Gastrocnemius medialis (tissue), 4 donors: ENCODE data around the gene C11orf24. TPM values are rescaled to one million over a fixed set of nuclear protein-coding genes. Genes with fewer than 3 reads are reported as not detected.
A peak's percentile ranks its signal among the peaks of the same experiment; 100 is the strongest.

ENCODE experiments used
- ATAC-seq, 2 donors: fragments of 150-250 bp; one replicate each; pipeline ENCODE4 v1.9.1; 2016
- DNase-seq, 2 donors: peaks; one replicate each; pipeline ENCODE4 v3.0.0-alpha.2; 2019
- H3K27ac ChIP-seq, 4 donors: fragments of 200-600 bp; sonication (generic); 1 replicate in 1 of 4; 2 replicates in 3 of 4; pipeline ENCODE4 v1.5.1; 2016 to 2018; ENCODE audit warnings: mild to moderate bottlenecking in 2 of 4, moderate library complexity in 1 of 4
- H3K27me3 ChIP-seq, 3 donors: fragments of 200-600 bp; sonication (generic) in 2 of 3; 1 replicate in 1 of 3; 2 replicates in 2 of 3; pipeline versions ENCODE4 v1.5.1 to v1.6.0; 2016 to 2019; ENCODE audit warnings: mild to moderate bottlenecking in 1 of 3, moderate library complexity in 1 of 3
- H3K36me3 ChIP-seq, 2 donors: fragments of 200-600 bp; sonication (generic) in 1 of 2; one replicate each; pipeline ENCODE4 v1.5.1; 2017 to 2018
- H3K4me1 ChIP-seq, 2 donors: fragments of 200-600 bp; sonication (generic) in 1 of 2; one replicate each; pipeline ENCODE4 v1.5.1; 2016 to 2017; ENCODE audit warnings: mild to moderate bottlenecking in 2 of 2
- H3K4me3 ChIP-seq, 4 donors: fragments of 200-600 bp; sonication (generic) in 3 of 4; 1 replicate in 1 of 4; 2 replicates in 3 of 4; pipeline ENCODE4 v1.5.1; 2016 to 2019; ENCODE audit warnings: mild to moderate bottlenecking in 2 of 4
- H3K9me3 ChIP-seq, 3 donors: fragments of 200-600 bp; sonication (generic) in 2 of 3; 1 replicate in 1 of 3; 2 replicates in 2 of 3; pipeline ENCODE4 v1.5.1; 2016 to 2019
- POLR2A ChIP-seq, 2 donors: fragments of 450-650 bp; IDR thresholded peaks; one replicate each; pipeline ENCODE4 v1.6.1; 2017; ENCODE audit warnings: antibody characterized with exemption in 2 of 2, mild to moderate bottlenecking in 2 of 2, moderate library complexity in 2 of 2
- in situ Hi-C, 4 donors: fragments of 200-750 bp; cut with MboI; loops; one replicate each; pipeline versions ENCODE4 v1.15.0 to v1.8.0; 2017; ENCODE audit warnings: low sequenced_read_pairs in 4 of 4
- intact Hi-C: fragments of 100-400 bp; cut with DNase I; formaldehyde crosslinking; loops from one replicate; pipeline ENCODE4 v1.15.1; 2023; ENCODE audit warnings: low total_unique reads
- total RNA-seq, 4 donors: library from RNA; depleted of rRNA; stranded (reverse); fragments of >200 nt; gene quantifications; one replicate each; pipeline versions ENCODE4 v1.1.0 to v1.2.3, GENCODE V29; 2016
- TF ChIP-seq, protein P1 (sequence below), 5 experiments: fragments of 450-650 bp in 3 of 5; fragments of 200-600 bp in 2 of 5; sonication (generic) in 2 of 5; IDR thresholded peaks in 4 of 5; conservative IDR thresholded peaks in 1 of 5; 1 replicate in 4 of 5; 2 replicates in 1 of 5; pipeline ENCODE4 v1.5.1; 2016 to 2019; ENCODE audit warnings: antibody characterized with exemption in 5 of 5, mild to moderate bottlenecking in 3 of 5, moderate library complexity in 3 of 5

The C11orf24 gene
- total RNA-seq, 4 donors from 2014 or later: 8.1 to 19.3 (median 10.6) TPM

GRCh38 chr11:68260484-68260883 lies 11.3 kb downstream of the C11orf24 start:
- intact Hi-C loops: no loop called here
- no peak overlapping the region for H3K27ac ChIP-seq
- DNase-seq: no peak
- peaks cover 0 to 42% of the 10 kb centered on the region in 2 donors for H3K36me3 ChIP-seq
- no peak overlapping the region for H3K4me3 ChIP-seq
- no peaks in the 10 kb centered on the region for H3K9me3 ChIP-seq
- no peak for ATAC-seq
- TF ChIP-seq, protein P1, sequence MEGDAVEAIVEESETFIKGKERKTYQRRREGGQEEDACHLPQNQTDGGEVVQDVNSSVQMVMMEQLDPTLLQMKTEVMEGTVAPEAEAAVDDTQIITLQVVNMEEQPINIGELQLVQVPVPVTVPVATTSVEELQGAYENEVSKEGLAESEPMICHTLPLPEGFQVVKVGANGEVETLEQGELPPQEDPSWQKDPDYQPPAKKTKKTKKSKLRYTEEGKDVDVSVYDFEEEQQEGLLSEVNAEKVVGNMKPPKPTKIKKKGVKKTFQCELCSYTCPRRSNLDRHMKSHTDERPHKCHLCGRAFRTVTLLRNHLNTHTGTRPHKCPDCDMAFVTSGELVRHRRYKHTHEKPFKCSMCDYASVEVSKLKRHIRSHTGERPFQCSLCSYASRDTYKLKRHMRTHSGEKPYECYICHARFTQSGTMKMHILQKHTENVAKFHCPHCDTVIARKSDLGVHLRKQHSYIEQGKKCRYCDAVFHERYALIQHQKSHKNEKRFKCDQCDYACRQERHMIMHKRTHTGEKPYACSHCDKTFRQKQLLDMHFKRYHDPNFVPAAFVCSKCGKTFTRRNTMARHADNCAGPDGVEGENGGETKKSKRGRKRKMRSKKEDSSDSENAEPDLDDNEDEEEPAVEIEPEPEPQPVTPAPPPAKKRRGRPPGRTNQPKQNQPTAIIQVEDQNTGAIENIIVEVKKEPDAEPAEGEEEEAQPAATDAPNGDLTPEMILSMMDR (IDR thresholded peaks at IDR 0.05 in 4 of 5, conservative IDR thresholded peaks at IDR 0.05 in 1 of 5): no peak
- TF ChIP-seq POLR2A (IDR thresholded peaks at IDR 0.05): no peak
- peaks cover 4 to 9% of the 10 kb centered on the region in 2 donors for H3K4me1 ChIP-seq
- no peaks in the 10 kb centered on the region for H3K27me3 ChIP-seq
- in situ Hi-C loops: no loop called here

GRCh38 chr11:68259122-68259959 lies 12.4 kb downstream of the C11orf24 start:
- Histone ChIP-seq H3K27me3 (no peaks in the 10 kb centered on the region), H3K4me1 (peaks cover 4 to 9% of the 10 kb centered on the region in 2 donors), H3K4me3 (no peak overlapping the region), H3K36me3 (peaks cover 0 to 34% of the 10 kb centered on the region in 2 donors), H3K27ac (no peak overlapping the region), H3K9me3 (no peaks in the 10 kb centered on the region)
- intact Hi-C loops (loop anchor here (5.0 kb wide), 1 partner anchor 123 kb away; no protein-coding TSS in a partner anchor), in situ Hi-C loops (loop anchor here (5.0 kb wide), 4 partner anchors 38 to 193 kb away; no protein-coding TSS in a partner anchor)
- no peak for TF ChIP-seq POLR2A (IDR thresholded peaks at IDR 0.05)
- TF ChIP-seq, protein P1 (IDR thresholded peaks at IDR 0.05 in 4 of 5, conservative IDR thresholded peaks at IDR 0.05 in 1 of 5): no peak
- ATAC-seq (no peak), DNase-seq (no peak)

GRCh38 chr11:68258363-68258765 lies 13.4 kb downstream of the C11orf24 start:
- intact Hi-C loops: loop anchor here (5.0 kb wide), 1 partner anchor 124 kb away; no protein-coding TSS in a partner anchor
- no peaks in the 10 kb centered on the region for H3K27me3 ChIP-seq
- H3K27ac ChIP-seq: no peak overlapping the region
- peaks cover 4 to 9% of the 10 kb centered on the region in 2 donors for H3K4me1 ChIP-seq
- no peak overlapping the region for H3K4me3 ChIP-seq
- TF ChIP-seq, protein P1 (IDR thresholded peaks at IDR 0.05 in 4 of 5, conservative IDR thresholded peaks at IDR 0.05 in 1 of 5): no peak
- TF ChIP-seq POLR2A (IDR thresholded peaks at IDR 0.05): no peak
- H3K36me3 ChIP-seq: peaks cover 0 to 32% of the 10 kb centered on the region in 2 donors
- in situ Hi-C loops: loop anchor here (5.0 kb wide), 4 partner anchors 39 to 194 kb away; no protein-coding TSS in a partner anchor
- H3K9me3 ChIP-seq: no peaks in the 10 kb centered on the region
- ATAC-seq (no peak), DNase-seq (no peak)

DNA sequence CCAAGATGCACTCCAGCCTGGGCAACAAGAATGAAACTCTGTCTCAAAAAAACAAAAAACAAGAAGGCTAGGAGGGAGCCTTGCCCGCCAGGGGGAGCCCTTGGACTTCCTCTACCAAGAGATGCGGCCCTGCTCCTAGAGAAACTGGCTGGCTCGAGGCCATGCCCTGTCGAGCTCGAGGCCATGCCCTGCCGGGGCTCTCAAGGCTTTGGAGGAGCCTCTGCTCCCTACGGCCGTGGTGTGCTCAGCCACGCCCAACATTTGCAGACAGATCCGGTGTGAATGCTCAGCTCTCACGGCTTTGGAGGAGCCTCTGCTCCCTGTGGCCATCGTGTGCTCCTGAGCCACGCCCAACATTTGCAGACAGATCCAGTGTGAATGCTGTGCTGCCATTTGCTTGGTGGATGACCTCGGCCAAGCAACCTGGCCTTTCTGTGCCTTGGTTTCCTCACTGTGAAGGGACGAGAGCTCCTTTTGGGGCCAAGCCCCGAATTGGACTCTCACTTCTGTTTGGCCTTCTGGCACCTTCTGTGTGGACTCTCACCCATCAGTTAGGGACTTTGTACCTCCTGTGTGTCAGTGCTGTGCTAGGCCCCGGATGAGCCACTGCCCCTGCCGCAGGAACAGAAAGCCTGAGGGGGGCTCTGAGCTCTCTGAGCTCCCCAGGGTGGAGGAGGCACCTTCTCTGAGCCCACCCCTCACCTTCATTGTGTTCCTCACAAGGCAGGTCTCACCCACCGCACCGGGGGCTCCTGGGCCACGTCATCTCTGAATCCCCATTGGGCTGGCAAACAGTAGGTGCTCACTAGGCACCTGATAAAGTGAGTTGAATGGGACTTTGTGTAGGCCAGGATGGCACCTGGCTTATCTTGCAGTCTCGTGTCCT lies 14.1 kb downstream of the C11orf24 start:
- Histone ChIP-seq H3K4me1 (peaks cover 4 to 9% of the 10 kb centered on the region in 2 donors), H3K27me3 (no peaks in the 10 kb centered on the region), H3K36me3 (peaks cover 0 to 26% of the 10 kb centered on the region in 2 donors), H3K4me3 (peak overlapping the region in 3 of 4 donors; percentile 8 to 41 (median 15)), H3K27ac (no peak overlapping the region), H3K9me3 (no peaks in the 10 kb centered on the region)
- TF ChIP-seq, protein P1 (IDR thresholded peaks at IDR 0.05 in 4 of 5, conservative IDR thresholded peaks at IDR 0.05 in 1 of 5): peak; percentile 84 to 93 (median 91)
- no peak for TF ChIP-seq POLR2A (IDR thresholded peaks at IDR 0.05)
- in situ Hi-C loops: loop anchor here (5.0 kb wide), 4 partner anchors 40 to 195 kb away; no protein-coding TSS in a partner anchor
- intact Hi-C loops: loop anchor here (1.0 to 5.0 kb wide), 3 partner anchors 40 to 190 kb away; no protein-coding TSS in a partner anchor
- peak; percentile 82 to 86 for ATAC-seq
- peak; percentile 88 to 93 for DNase-seq
